PC-9 (cell line): ENCODE results near the gene MPHOSPH9. TPM values are rescaled to one million over a fixed set of nuclear protein-coding genes. Genes with fewer than 3 reads are reported as not detected.
A peak's percentile ranks its signal among the peaks of the same experiment; 100 is the strongest.

Source experiments
- BruUV-seq: library from RNA; stranded (reverse); fragments of 400-500 nt; replicated peaks from 2 replicates; lab custom pipeline; 2021; lab: Mats Ljungman, UMichigan
- CTCF ChIA-PET: fragments of 300-600 bp; sonication (Branson Sonifier 250); formaldehyde crosslinking; loops from one replicate; lab custom pipeline; 2022; ENCODE audit warnings: antibody characterized with exemption; lab: Charles Lee
- POLR2A ChIA-PET: fragments of 300-600 bp; sonication (Branson Sonifier 250); formaldehyde crosslinking; loops from one replicate; lab custom pipeline; 2022; ENCODE audit warnings: antibody characterized with exemption; ENCODE audit not compliant: unreplicated experiment; lab: Charles Lee
- DNase-seq, 2 experiments: peaks; one replicate each; pipeline versions ENCODE4 v3.0.0 to v3.0.0-alpha.2; 2015 to 2022; ENCODE audit warnings: mixed read lengths in 1 of 2
- H2AFZ ChIP-seq: fragments of 200-600 bp; sonication (generic); 2 replicates; pipeline ENCODE4 v1.8.1; 2017; ENCODE audit warnings: antibody characterized with exemption
- H3F3A ChIP-seq: fragments of 200-600 bp; sonication (generic); 2 replicates; pipeline ENCODE4 v1.8.1; 2017; ENCODE audit warnings: antibody characterized with exemption, mild to moderate bottlenecking, low read depth; ENCODE audit not compliant: insufficient read depth
- H3K27ac ChIP-seq: fragments of 200-600 bp; sonication (generic); 2 replicates; pipeline ENCODE4 v1.6.1; 2016; ENCODE audit warnings: mixed run types
- H3K27me3 ChIP-seq: fragments of 200-600 bp; sonication (generic); 2 replicates; pipeline ENCODE4 v1.6.1; 2016; ENCODE audit warnings: low read depth, mixed run types; ENCODE audit not compliant: insufficient read depth
- H3K36me3 ChIP-seq: fragments of 200-600 bp; sonication (generic); 2 replicates; pipeline ENCODE4 v1.6.1; 2016; ENCODE audit warnings: low read depth, mixed run types
- H3K4me1 ChIP-seq: fragments of 200-600 bp; sonication (generic); replicated peaks from 2 replicates; pipeline ENCODE4 v1.6.1; 2016; ENCODE audit warnings: mixed run types; ENCODE audit not compliant: insufficient read depth
- H3K4me2 ChIP-seq: fragments of 200-600 bp; sonication (generic); 2 replicates; pipeline ENCODE4 v1.6.1; 2017; ENCODE audit warnings: mixed run types
- H3K4me3 ChIP-seq: fragments of 200-600 bp; sonication (generic); 2 replicates; pipeline ENCODE4 v1.6.1; 2016; ENCODE audit warnings: mixed run types
- H3K79me2 ChIP-seq: fragments of 200-600 bp; sonication (generic); 2 replicates; pipeline ENCODE4 v1.6.1; 2017; ENCODE audit warnings: low read depth, mixed run types
- H3K9me2 ChIP-seq: fragments of 200-600 bp; sonication (generic); 2 replicates; pipeline ENCODE4 v1.8.1; 2017; ENCODE audit warnings: mild to moderate bottlenecking; ENCODE audit not compliant: insufficient read depth
- H3K9me3 ChIP-seq: fragments of 200-600 bp; sonication (generic); 2 replicates; pipeline ENCODE4 v1.8.1; 2016; ENCODE audit warnings: low read depth; ENCODE audit not compliant: insufficient read depth
- H4K20me1 ChIP-seq: fragments of 200-600 bp; sonication (generic); 2 replicates; pipeline ENCODE4 v1.8.1; 2017; ENCODE audit not compliant: insufficient read depth
- CTCF ChIP-seq: fragments of 200-600 bp; sonication (generic); conservative IDR thresholded peaks from 2 replicates; pipeline ENCODE4 v1.6.1; 2017; ENCODE audit warnings: mixed run types, antibody characterized with exemption, mild to moderate bottlenecking, moderate library complexity
- EZH2 ChIP-seq: fragments of 200-600 bp; sonication (generic); IDR thresholded peaks from 2 replicates; pipeline ENCODE4 v1.8.0; 2017; ENCODE audit warnings: antibody characterized with exemption, low read depth
- intact Hi-C: fragments of 100-400 bp; cut with micrococcal nuclease; formaldehyde crosslinking; loops from one replicate; pipeline ENCODE4 v1.10.0; 2022; ENCODE audit not compliant: unreplicated experiment
- total RNA-seq: library from RNA; stranded (reverse); gene quantifications from 2 replicates; pipeline ENCODE4 v1.2.3, GENCODE V29; 2021

MPHOSPH9 gene
- total RNA-seq, 1 experiment from 2014 or later = 58.5 TPM

GRCh38 chr12:123233505-123234308 is 766 bp upstream of the MPHOSPH9 start:
- ChIA-PET CTCF (interaction anchor here (0.5 to 0.7 kb wide), 4 partner anchors 37 to 334 kb away, joined by 3 to 8 read pairs (median 4); no protein-coding TSS in a partner anchor), POLR2A (interaction anchor here (0.6 to 1.5 kb wide), 7 partner anchors 17 to 708 kb away, joined by 3 to 13 read pairs (median 9); partner anchors contain the start of genes OGFOD2 and TMED2)
- Histone ChIP-seq H3K4me1 (peaks cover 26% of the 10 kb centered on the region), H3K4me2 (peak overlapping the region; percentile 97), H3K9me3 (no peaks in the 10 kb centered on the region), H3F3A (peaks cover 14% of the 10 kb centered on the region), H3K36me3 (no peaks in the 10 kb centered on the region), H3K27me3 (no peaks in the 10 kb centered on the region), H3K27ac (peak overlapping the region; percentile 32), H2AFZ (peak overlapping the region; percentile 92), H3K79me2 (peaks cover 58% of the 10 kb centered on the region), H3K4me3 (peak overlapping the region; percentile 82), H3K9me2 (no peaks in the 10 kb centered on the region), H4K20me1 (no peaks in the 10 kb centered on the region)
- DNase-seq = no peak
- intact Hi-C loops = loop anchor here (2.0 to 10.0 kb wide), 3 partner anchors 71 to 459 kb away; partner anchors contain the start of genes CCDC62 and OGFOD2
- TF ChIP-seq EZH2 (no peak), CTCF (no peak)
- TSS peak; percentile 48 for BruUV-seq

DNA sequence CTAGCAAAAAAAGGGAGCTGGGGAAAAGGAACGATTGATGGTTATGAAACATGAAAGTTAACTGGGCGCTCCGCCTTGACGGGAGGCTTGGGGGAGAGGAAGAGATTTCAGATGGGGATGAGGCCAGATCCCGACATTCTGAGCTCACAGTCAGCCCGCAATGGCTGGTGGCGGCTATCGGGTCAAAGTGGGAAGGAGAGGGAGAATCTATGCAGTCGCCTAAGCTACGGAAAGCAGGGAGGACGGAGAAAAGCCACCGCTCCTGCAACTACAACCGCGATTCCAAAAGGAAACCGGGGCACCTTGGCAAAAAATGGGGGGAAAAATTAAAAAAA is 502 bp downstream of the MPHOSPH9 start:
- no peaks in the 10 kb centered on the region for H3K9me3 ChIP-seq
- BruUV-seq = no TSS peak
- no peaks in the 10 kb centered on the region for H3K9me2 ChIP-seq
- intact Hi-C loops = loop anchor here (2.0 to 10.0 kb wide), 3 partner anchors 70 to 458 kb away; partner anchors contain the start of genes CCDC62 and OGFOD2
- no peaks in the 10 kb centered on the region for H3K36me3 ChIP-seq
- no peaks in the 10 kb centered on the region for H4K20me1 ChIP-seq
- CTCF ChIA-PET = no interaction called here
- H3F3A ChIP-seq = peaks cover 8% of the 10 kb centered on the region; the same call in 1 of the 2 replicates
- peaks cover 19% of the 10 kb centered on the region for H3K4me1 ChIP-seq
- peak overlapping the region; percentile 82 for H3K4me3 ChIP-seq
- no peak overlapping the region for H3K27ac ChIP-seq
- POLR2A ChIA-PET = interaction anchor here (0.5 to 1.5 kb wide), 11 partner anchors 19 to 1586 kb away, joined by 3 to 30 read pairs (median 6); partner anchors contain the start of genes ABCB9 and OGFOD2
- H3K4me2 ChIP-seq = peak overlapping the region; percentile 85
- no peaks in the 10 kb centered on the region for H3K27me3 ChIP-seq
- DNase-seq = no peak
- no peak for TF ChIP-seq EZH2
- TF ChIP-seq CTCF = no peak
- peak overlapping the region; percentile 96 for H2AFZ ChIP-seq
- H3K79me2 ChIP-seq = peaks cover 59% of the 10 kb centered on the region

- intact Hi-C loops = loop anchor here (2.0 to 10.0 kb wide), 3 partner anchors 70 to 457 kb away; partner anchors contain the start of genes CCDC62 and OGFOD2
- CTCF ChIA-PET = no interaction called here
Observed at GRCh38 chr12:123231931-123232330, 1.0 kb downstream of the MPHOSPH9 start.

More at GRCh38 chr12:123231931-123232330, 1.0 kb downstream of the MPHOSPH9 start:
- Histone ChIP-seq H3K27me3 (no peaks in the 10 kb centered on the region), H3K27ac (no peak overlapping the region), H3K36me3 (no peaks in the 10 kb centered on the region), H3K9me2 (no peaks in the 10 kb centered on the region), H3K79me2 (peaks cover 59% of the 10 kb centered on the region), H3K4me1 (peaks cover 19% of the 10 kb centered on the region), H3K4me2 (peak overlapping the region; percentile 85), H3F3A (peaks cover 3% of the 10 kb centered on the region; the same call in 1 of the 2 replicates), H3K4me3 (peak overlapping the region; percentile 82), H3K9me3 (no peaks in the 10 kb centered on the region), H2AFZ (peak overlapping the region; percentile 96), H4K20me1 (no peaks in the 10 kb centered on the region)
- POLR2A ChIA-PET = interaction anchor here (0.6 to 1.5 kb wide), 5 partner anchors 19 to 344 kb away, joined by 3 to 13 read pairs (median 5); partner anchors contain the start of gene ABCB9
- BruUV-seq = TSS peak; percentile 48
- TF ChIP-seq EZH2 (no peak), CTCF (no peak)
- no peak for DNase-seq
